ENCODE results near the gene DNAI4. TPM values are rescaled to one million over a fixed set of nuclear protein-coding genes. Genes with fewer than 3 reads are reported as not detected.
A peak's percentile ranks its signal among the peaks of the same experiment; 100 is the strongest.

The DNAI4 gene
- total RNA-seq, 1 donor from 2014 or later = 10.3 TPM

DNA sequence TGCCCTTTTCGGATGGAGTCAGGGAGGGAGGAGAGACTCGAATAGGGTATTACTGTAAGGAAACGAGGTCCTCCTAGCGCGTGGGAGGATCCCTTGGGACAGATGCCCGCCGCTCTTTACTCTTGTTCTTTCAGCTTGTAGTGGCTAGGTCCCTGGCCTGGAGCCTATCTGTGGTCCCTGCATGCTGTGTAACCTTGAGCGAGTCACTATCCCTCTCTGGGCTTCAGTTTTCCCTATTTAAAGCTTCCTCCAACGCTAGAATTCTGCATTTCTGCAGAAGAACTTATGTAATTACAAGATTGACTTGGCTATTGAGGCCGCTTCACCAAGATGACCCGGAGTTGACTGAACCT lies 878 bp upstream of the DNAI4 start:
- no peaks in the 10 kb centered on the region for H3K27me3 ChIP-seq
- TF ChIP-seq POLR2AphosphoS5 (IDR thresholded peaks at IDR 0.05; ENCODE audit: insufficient read depth in 1 of 2, low read depth in 1 of 2) (no peak), POLR2A (IDR thresholded peaks at IDR 0.05) (no peak)
- TF ChIP-seq, protein P1, sequence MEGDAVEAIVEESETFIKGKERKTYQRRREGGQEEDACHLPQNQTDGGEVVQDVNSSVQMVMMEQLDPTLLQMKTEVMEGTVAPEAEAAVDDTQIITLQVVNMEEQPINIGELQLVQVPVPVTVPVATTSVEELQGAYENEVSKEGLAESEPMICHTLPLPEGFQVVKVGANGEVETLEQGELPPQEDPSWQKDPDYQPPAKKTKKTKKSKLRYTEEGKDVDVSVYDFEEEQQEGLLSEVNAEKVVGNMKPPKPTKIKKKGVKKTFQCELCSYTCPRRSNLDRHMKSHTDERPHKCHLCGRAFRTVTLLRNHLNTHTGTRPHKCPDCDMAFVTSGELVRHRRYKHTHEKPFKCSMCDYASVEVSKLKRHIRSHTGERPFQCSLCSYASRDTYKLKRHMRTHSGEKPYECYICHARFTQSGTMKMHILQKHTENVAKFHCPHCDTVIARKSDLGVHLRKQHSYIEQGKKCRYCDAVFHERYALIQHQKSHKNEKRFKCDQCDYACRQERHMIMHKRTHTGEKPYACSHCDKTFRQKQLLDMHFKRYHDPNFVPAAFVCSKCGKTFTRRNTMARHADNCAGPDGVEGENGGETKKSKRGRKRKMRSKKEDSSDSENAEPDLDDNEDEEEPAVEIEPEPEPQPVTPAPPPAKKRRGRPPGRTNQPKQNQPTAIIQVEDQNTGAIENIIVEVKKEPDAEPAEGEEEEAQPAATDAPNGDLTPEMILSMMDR (IDR thresholded peaks at IDR 0.05) = no peak
- no peak for DNase-seq (ENCODE audit: extremely low spot score in 2 of 2)
- no peaks in the 10 kb centered on the region for H3K36me3 ChIP-seq
- intact Hi-C loops (cut with DNase I) = no loop called here
- H3K4me1 ChIP-seq = peaks cover 29% of the 10 kb centered on the region
- H3K27ac ChIP-seq = peak overlapping the region; percentile 95
- H3K9me3 ChIP-seq = no peaks in the 10 kb centered on the region
- H3K4me3 ChIP-seq = peak overlapping the region; percentile 68 to 85

DNA sequence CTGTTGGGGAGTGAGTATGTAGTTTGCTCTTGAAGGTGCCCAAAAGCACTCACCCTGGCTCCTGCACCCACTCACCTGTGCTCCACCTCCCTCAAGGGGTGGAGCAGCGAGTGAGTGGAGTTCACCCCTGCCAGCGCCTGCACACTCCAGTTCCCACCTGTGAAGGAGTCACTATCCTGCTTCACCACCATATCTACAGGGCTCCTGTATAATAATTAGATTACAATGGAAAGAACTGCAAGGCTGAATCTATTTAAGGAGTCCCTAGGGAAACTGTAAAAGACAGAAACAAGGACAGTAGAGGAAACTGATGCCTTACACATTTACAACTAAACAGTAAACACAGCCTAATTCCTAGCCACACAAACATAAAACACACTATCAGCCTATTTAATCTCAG lies 4.1 kb downstream of the DNAI4 start:
- no peak for DNase-seq (ENCODE audit: extremely low spot score in 2 of 2)
- H3K36me3 ChIP-seq = no peaks in the 10 kb centered on the region
- no peaks in the 10 kb centered on the region for H3K27me3 ChIP-seq
- peaks cover 13% of the 10 kb centered on the region for H3K4me1 ChIP-seq
- no peaks in the 10 kb centered on the region for H3K9me3 ChIP-seq
- TF ChIP-seq POLR2A (IDR thresholded peaks at IDR 0.05) (no peak), POLR2AphosphoS5 (IDR thresholded peaks at IDR 0.05; ENCODE audit: insufficient read depth in 1 of 2, low read depth in 1 of 2) (no peak)
- TF ChIP-seq, protein P1 (IDR thresholded peaks at IDR 0.05) = no peak
- H3K27ac ChIP-seq = no peak overlapping the region
- intact Hi-C loops (cut with DNase I) = no loop called here
- no peak overlapping the region for H3K4me3 ChIP-seq

DNA sequence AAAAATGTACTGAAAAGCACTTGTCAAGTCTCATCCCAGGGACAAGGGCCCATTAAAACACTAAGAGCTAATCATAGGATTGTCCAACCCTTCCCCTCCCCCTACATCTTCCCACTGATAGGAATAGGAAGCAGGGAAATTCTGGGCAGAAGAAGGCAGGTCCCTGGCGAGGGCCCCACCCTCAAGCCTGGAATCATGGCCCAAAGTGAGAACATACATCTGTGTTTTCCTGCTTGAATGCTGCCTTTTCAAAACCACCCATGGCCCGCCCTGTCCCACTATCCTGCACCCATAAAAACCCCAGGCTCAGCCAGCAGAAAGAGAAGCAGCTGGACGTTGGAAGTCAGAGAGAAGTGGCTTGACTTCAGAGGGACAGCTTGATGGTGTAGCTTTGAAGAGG lies 4.8 kb downstream of the DNAI4 start:
- TF ChIP-seq, protein P1 (IDR thresholded peaks at IDR 0.05) = no peak
- TF ChIP-seq POLR2A (IDR thresholded peaks at IDR 0.05) (no peak), POLR2AphosphoS5 (IDR thresholded peaks at IDR 0.05; ENCODE audit: insufficient read depth in 1 of 2, low read depth in 1 of 2) (no peak)
- Histone ChIP-seq H3K27ac (no peak overlapping the region), H3K9me3 (no peaks in the 10 kb centered on the region), H3K4me1 (peaks cover 12% of the 10 kb centered on the region), H3K36me3 (no peaks in the 10 kb centered on the region), H3K4me3 (no peak overlapping the region), H3K27me3 (no peaks in the 10 kb centered on the region)
- DNase-seq (ENCODE audit: extremely low spot score in 2 of 2) = no peak
- intact Hi-C loops (cut with DNase I) = no loop called here

DNA sequence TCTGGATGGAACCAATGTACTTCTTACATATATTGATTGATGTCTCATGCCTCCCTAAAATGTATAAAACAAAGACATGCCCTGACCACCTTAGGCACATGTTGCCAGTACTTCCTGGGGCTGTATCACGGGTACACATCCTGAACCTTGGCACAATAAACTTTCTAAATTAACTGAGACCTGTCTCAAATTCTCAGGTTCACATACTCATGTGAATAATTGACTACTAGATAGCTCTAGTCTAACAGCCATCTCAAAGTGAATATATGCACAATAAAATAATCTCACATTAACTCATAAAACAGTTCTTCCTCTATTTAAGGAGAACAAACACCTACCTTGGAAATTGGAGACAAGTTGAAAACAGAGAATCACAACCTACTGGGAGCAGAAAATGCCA lies 5.6 kb downstream of the DNAI4 start:
- no peak for TF ChIP-seq POLR2AphosphoS5 (IDR thresholded peaks at IDR 0.05; ENCODE audit: insufficient read depth in 1 of 2, low read depth in 1 of 2)
- no peak for TF ChIP-seq POLR2A (IDR thresholded peaks at IDR 0.05)
- TF ChIP-seq, protein P1 (IDR thresholded peaks at IDR 0.05) = no peak
- Histone ChIP-seq H3K27ac (no peak overlapping the region), H3K9me3 (no peaks in the 10 kb centered on the region), H3K4me3 (no peak overlapping the region), H3K4me1 (peaks cover 12% of the 10 kb centered on the region), H3K27me3 (no peaks in the 10 kb centered on the region), H3K36me3 (no peaks in the 10 kb centered on the region)
- no peak for DNase-seq (ENCODE audit: extremely low spot score in 2 of 2)
- intact Hi-C loops (cut with DNase I) = no loop called here

DNA sequence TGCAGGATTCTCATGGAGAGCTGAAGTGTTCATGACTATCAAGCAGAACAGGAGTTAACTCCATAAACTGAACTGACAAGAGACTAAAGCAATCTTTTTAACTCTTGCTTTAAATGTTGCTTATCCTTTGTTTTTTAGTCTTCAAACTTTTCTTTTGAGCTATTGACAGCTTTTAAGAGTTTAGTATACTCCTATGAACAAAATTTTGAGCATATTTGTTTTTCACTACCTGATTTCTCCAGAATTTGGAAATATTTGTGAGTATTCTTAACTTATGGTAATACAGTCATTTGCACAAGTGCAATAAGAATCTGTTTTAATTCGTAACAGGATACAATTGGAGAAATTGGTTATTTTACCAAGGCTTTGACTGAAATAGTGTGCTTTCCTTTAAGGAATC lies 7.2 kb downstream of the DNAI4 start:
- no peak for DNase-seq (ENCODE audit: extremely low spot score in 2 of 2)
- intact Hi-C loops (cut with DNase I) = no loop called here
- Histone ChIP-seq H3K4me3 (no peak overlapping the region), H3K27ac (no peak overlapping the region), H3K36me3 (no peaks in the 10 kb centered on the region), H3K4me1 (no peaks in the 10 kb centered on the region), H3K27me3 (no peaks in the 10 kb centered on the region), H3K9me3 (no peaks in the 10 kb centered on the region)
- TF ChIP-seq POLR2AphosphoS5 (IDR thresholded peaks at IDR 0.05; ENCODE audit: insufficient read depth in 1 of 2, low read depth in 1 of 2) (no peak), POLR2A (IDR thresholded peaks at IDR 0.05) (no peak)
- TF ChIP-seq, protein P1 (IDR thresholded peaks at IDR 0.05) = no peak
